HepG2 (cell line): ENCODE data around the gene CCDC106. TPM values are rescaled to one million over a fixed set of nuclear protein-coding genes. Genes with fewer than 3 reads are reported as not detected.
A peak's percentile ranks its signal among the peaks of the same experiment; 100 is the strongest.

Experiments used
- CBX5 ChIP-seq: sonication (generic); formaldehyde crosslinking; IDR thresholded peaks from 2 replicates; pipeline ENCODE4 v1.4.0; 2020; ENCODE audit warnings: missing genetic modification reagents, borderline replicate concordance
- CENPBD1 ChIP-seq: sonication (generic); formaldehyde crosslinking; IDR thresholded peaks from 2 replicates; pipeline ENCODE4 v1.8.0; 2022; ENCODE audit warnings: missing genetic modification reagents, low read depth, mild to moderate bottlenecking, borderline replicate concordance
- E2F5 ChIP-seq: sonication (generic); formaldehyde crosslinking; conservative IDR thresholded peaks from 2 replicates; pipeline ENCODE4 v1.4.0; 2020; ENCODE audit warnings: missing genetic modification reagents
- ELF1 ChIP-seq: sonication (generic); formaldehyde crosslinking; IDR thresholded peaks from 2 replicates; pipeline ENCODE4 v1.4.0; 2020; ENCODE audit warnings: missing genetic modification reagents
- EZH2 ChIP-seq: conservative IDR thresholded peaks from 2 replicates; pipeline ENCODE4 v1.6.1; 2012; ENCODE audit warnings: mild to moderate bottlenecking, low read depth, low read length, moderate library complexity
- HNF1A ChIP-seq, 2 experiments: sonication (generic) in 1 of 2; formaldehyde crosslinking in 1 of 2; IDR thresholded peaks; 2 replicates each; pipeline versions ENCODE4 v1.4.0 to v1.6.1; 2016 to 2020; ENCODE audit warnings: borderline replicate concordance in 1 of 2, low read depth in 1 of 2, mild to moderate bottlenecking in 1 of 2, missing genetic modification reagents in 1 of 2
- ISL2 ChIP-seq: sonication (generic); formaldehyde crosslinking; IDR thresholded peaks from 2 replicates; pipeline ENCODE4 v1.5.0; 2020; ENCODE audit warnings: missing genetic modification reagents
- ISX ChIP-seq: sonication (generic); formaldehyde crosslinking; conservative IDR thresholded peaks from 2 replicates; pipeline ENCODE4 v1.5.0; 2020; ENCODE audit warnings: missing genetic modification reagents
- MIER3 ChIP-seq: IDR thresholded peaks from 2 replicates; pipeline ENCODE4 v1.6.1; 2016; ENCODE audit warnings: missing compliant biosample characterization, borderline replicate concordance
- MIXL1 ChIP-seq: IDR thresholded peaks from 2 replicates; pipeline ENCODE4 v1.6.1; 2016
- USF2 ChIP-seq, 2 experiments: sonication (generic) in 1 of 2; formaldehyde crosslinking in 1 of 2; IDR thresholded peaks; 2 replicates each; pipeline versions ENCODE4 v1.5.1 to v1.6.1; 2011 to 2020; ENCODE audit warnings: borderline replicate concordance in 1 of 2, low read depth in 1 of 2, low read length in 1 of 2, mild to moderate bottlenecking in 1 of 2, missing genetic modification reagents in 1 of 2, moderate library complexity in 1 of 2
- ZBTB46 ChIP-seq: sonication (generic); formaldehyde crosslinking; IDR thresholded peaks from 2 replicates; pipeline ENCODE4 v1.4.0; 2020; ENCODE audit warnings: mild to moderate bottlenecking, missing genetic modification reagents, borderline replicate concordance
- ZKSCAN8 ChIP-seq: IDR thresholded peaks from 2 replicates; pipeline ENCODE4 v1.6.1; 2016; ENCODE audit warnings: borderline replicate concordance, missing genetic modification reagents, missing compliant biosample characterization
- ZNF230 ChIP-seq: sonication (generic); formaldehyde crosslinking; IDR thresholded peaks from 2 replicates; pipeline ENCODE4 v1.4.0; 2020; ENCODE audit warnings: mild to moderate bottlenecking, missing genetic modification reagents
- ZNF569 ChIP-seq: sonication (generic); formaldehyde crosslinking; IDR thresholded peaks from 2 replicates; pipeline ENCODE4 v1.5.0; 2020; ENCODE audit warnings: mild to moderate bottlenecking, missing genetic modification reagents, moderate library complexity, borderline replicate concordance
- ZNF598 ChIP-seq: sonication (generic); formaldehyde crosslinking; IDR thresholded peaks from 2 replicates; pipeline ENCODE4 v1.5.1; 2020; ENCODE audit warnings: mild to moderate bottlenecking, missing genetic modification reagents, borderline replicate concordance
- ZSCAN20 ChIP-seq: sonication (generic); formaldehyde crosslinking; IDR thresholded peaks from 2 replicates; pipeline ENCODE4 v1.4.0; 2020; ENCODE audit warnings: missing genetic modification reagents, mild to moderate bottlenecking, borderline replicate concordance
- polyA plus RNA-seq, 8 experiments: library from polyadenylated mRNA; depleted of rRNA in 3 of 8; stranded (reverse) in 7 of 8; unstranded in 1 of 8; fragments of >200 nt; fragmentation: Illumina TruSeq in 4 of 8; extraction: Trizol in 4 of 8; gene quantifications; 2 replicates each; pipeline versions ENCODE4 v1.2.1 to v1.2.3, GENCODE V29; 2011 to 2016; ENCODE audit warnings: low read depth in 4 of 8, missing spikeins in 1 of 8, mixed read lengths in 1 of 8; ENCODE audit not compliant: insufficient read depth in 1 of 8
- total RNA-seq, 5 experiments: library from RNA; depleted of rRNA; stranded (reverse); fragments of >200 nt; fragmentation: Illumina TruSeq; extraction: Trizol; gene quantifications; 2 replicates each; pipeline ENCODE4 v1.2.3, GENCODE V29; 2016; ENCODE audit warnings: low read depth in 1 of 5

The CCDC106 gene
- total and polyA plus RNA-seq, 2 of the 13 experiments (the other 11 are each of a cell fraction or from before 2014, with no cell fraction given), result 4.7 to 8.8 TPM

GRCh38 chr19:55653651-55654322, 5.8 kb downstream of the CCDC106 start (continued):
- TF ChIP-seq USF2 (IDR thresholded peaks at IDR 0.05; ENCODE audit: low read depth, low read length) (no peak), USF2 (CRISPR knock-in tag; IDR thresholded peaks at IDR 0.05; ENCODE audit: borderline replicate concordance) (no peak), MIER3 (CRISPR knock-in tag) (peak; percentile 33; the same call in 1 of the 2 replicates), ZBTB46 (CRISPR knock-in tag) (no peak), ISL2 (CRISPR knock-in tag) (no peak; the same call in 1 of the 2 replicates), HNF1A (IDR thresholded peaks at IDR 0.05; ENCODE audit: low read depth) (no peak), HNF1A (CRISPR knock-in tag; IDR thresholded peaks at IDR 0.05; ENCODE audit: borderline replicate concordance) (0 out of 2 replicates have a peak, but pooled peaks have one; percentile 57), ELF1 (CRISPR knock-in tag) (peak; percentile 98), ZKSCAN8 (CRISPR knock-in tag) (peak; percentile 34; the same call in 1 of the 2 replicates), ZNF230 (CRISPR knock-in tag) (0 out of 2 replicates have a peak, but pooled peaks have one; percentile 65), ISX (CRISPR knock-in tag) (no peak), ZNF569 (CRISPR knock-in tag) (no peak), CENPBD1 (CRISPR knock-in tag) (no peak), MIXL1 (peak; percentile 30; the same call in 1 of the 2 replicates), ZSCAN20 (0 out of 2 replicates have a peak, but pooled peaks have one; percentile 57), EZH2 (no peak), ZNF598 (CRISPR knock-in tag) (0 out of 2 replicates have a peak, but pooled peaks have one; percentile 37), E2F5 (CRISPR knock-in tag) (no peak; the same call in 1 of the 2 replicates), CBX5 (CRISPR knock-in tag) (peak; percentile 77; the same call in 1 of the 2 replicates)
